Stimulated activated CD8-positive, alpha-beta memory T cell treated with anti-CD3 and anti-CD28 coated beads, Interleukin-12 subunit alpha, Interleukin-12 subunit beta, amount 100 ng/mL, for 24 hours (primary cell): ENCODE data around the gene SH2B2.
"Not testable (repeated sequence)": the region's sequence is repeated elsewhere in the genome, so short reads cannot be mapped to it uniquely, and the experiment has no call there.

Experiments
- DNase-seq: peaks from one replicate; pipeline ENCODE4 v3.0.0-alpha.2; 2020; ENCODE audit errors: extremely low read depth

The SH2B2 gene

GRCh38 chr7:102305414-102306268 lies 19.0 kb downstream of the SH2B2 start:
- DNase-seq, result no peak

GRCh38 chr7:102306916-102307677 lies 20.4 kb downstream of the SH2B2 start:
- DNase-seq, result no peak

GRCh38 chr7:102310414-102310815 lies 23.7 kb downstream of the SH2B2 start:
- no peak for DNase-seq

GRCh38 chr7:102312317-102312716 lies 25.6 kb downstream of the SH2B2 start:
- DNase-seq, result no peak

GRCh38 chr7:102313997-102314780 lies 27.5 kb downstream of the SH2B2 start:
- DNase-seq, result no peak

GRCh38 chr7:102317231-102318059 lies 30.8 kb downstream of the SH2B2 start:
- no peak for DNase-seq

- no peak for DNase-seq
These were observed 31.9 kb downstream of the SH2B2 start for GRCh38 chr7:102318482-102318971.

- DNase-seq, result no peak
These were observed 33.0 kb downstream of the SH2B2 start for GRCh38 chr7:102319671-102320070.

GRCh38 chr7:102320181-102320580 lies 33.5 kb downstream of the SH2B2 start:
- DNase-seq, result no peak

GRCh38 chr7:102320601-102321350 lies 34.1 kb downstream of the SH2B2 start:
- no peak for DNase-seq

- no peak for DNase-seq
These were observed 34.9 kb downstream of the SH2B2 start for GRCh38 chr7:102321351-102322201.

- DNase-seq, result no peak
These were observed 35.6 kb downstream of the SH2B2 start for GRCh38 chr7:102322202-102322715.

GRCh38 chr7:102323914-102324195 lies 37.2 kb downstream of the SH2B2 start:
- DNase-seq, result no peak

- not testable (repeated sequence) for DNase-seq
These were observed 38.4 kb downstream of the SH2B2 start for GRCh38 chr7:102325106-102325505.

- DNase-seq, result no peak
These were observed 39.7 kb downstream of the SH2B2 start for GRCh38 chr7:102326157-102326889.

GRCh38 chr7:102327183-102327582 lies 40.5 kb downstream of the SH2B2 start:
- not testable (repeated sequence) for DNase-seq

- DNase-seq, result not testable (repeated sequence)
These were observed 42.2 kb downstream of the SH2B2 start for GRCh38 chr7:102328863-102329262.

GRCh38 chr7:102329366-102329765 lies 42.7 kb downstream of the SH2B2 start:
- not testable (repeated sequence) for DNase-seq
